ENCODE results near the gene NFKBIA. TPM values are rescaled to one million over a fixed set of nuclear protein-coding genes. Genes with fewer than 3 reads are reported as not detected.

The NFKBIA gene
- total and polyA plus RNA-seq, 4 donors: 39.3 to 90.7 (median 55.4) TPM

- Histone ChIP-seq H3K9me3 (ENCODE audit: control insufficient read depth, insufficient read depth, low read length) (no peaks in the 10 kb centered on the region), H3K36me3 (ENCODE audit: control insufficient read depth, insufficient read depth, low read length) (no peaks in the 10 kb centered on the region), H3K27ac (ENCODE audit: low read depth, low read length) (no peak overlapping the region), H3K27me3 (ENCODE audit: control insufficient read depth, insufficient read depth, low read length) (no peaks in the 10 kb centered on the region), H3K4me1 (ENCODE audit: control insufficient read depth, insufficient read depth, low read length) (no peaks in the 10 kb centered on the region), H3K4me3 (ENCODE audit: low read depth, low read length) (no peak overlapping the region)
- 92% methylated on average over 11 of the region's 11 CpGs for WGBS (ENCODE audit: insufficient coverage)
- DNase-seq (ENCODE audit: low read depth in 4 of 6, low spot score in 6 of 6): no peak
These were observed 10.1 kb downstream of the NFKBIA start for GRCh38 chr14:35394326-35395013.

- no peaks in the 10 kb centered on the region for H3K27me3 ChIP-seq (ENCODE audit: control insufficient read depth, insufficient read depth, low read length)
- WGBS (ENCODE audit: insufficient coverage): 74% methylated on average over 2 of the region's 2 CpGs
- no peak for DNase-seq (ENCODE audit: low read depth in 4 of 6, low spot score in 6 of 6)
- H3K4me1 ChIP-seq (ENCODE audit: control insufficient read depth, insufficient read depth, low read length): no peaks in the 10 kb centered on the region
- H3K9me3 ChIP-seq (ENCODE audit: control insufficient read depth, insufficient read depth, low read length): no peaks in the 10 kb centered on the region
- no peak overlapping the region for H3K4me3 ChIP-seq (ENCODE audit: low read depth, low read length)
- H3K27ac ChIP-seq (ENCODE audit: low read depth, low read length): no peak overlapping the region
- H3K36me3 ChIP-seq (ENCODE audit: control insufficient read depth, insufficient read depth, low read length): no peaks in the 10 kb centered on the region
These were observed 10.7 kb downstream of the NFKBIA start for GRCh38 chr14:35393826-35394225.

- DNase-seq (ENCODE audit: low read depth in 4 of 6, low spot score in 6 of 6): no peak
- H3K4me1 ChIP-seq (ENCODE audit: control insufficient read depth, insufficient read depth, low read length): no peaks in the 10 kb centered on the region
- no peaks in the 10 kb centered on the region for H3K36me3 ChIP-seq (ENCODE audit: control insufficient read depth, insufficient read depth, low read length)
- no peak overlapping the region for H3K27ac ChIP-seq (ENCODE audit: low read depth, low read length)
- 100% methylated on average over 1 of the region's 1 CpG for WGBS (ENCODE audit: insufficient coverage)
- H3K4me3 ChIP-seq (ENCODE audit: low read depth, low read length): no peak overlapping the region
- H3K9me3 ChIP-seq (ENCODE audit: control insufficient read depth, insufficient read depth, low read length): no peaks in the 10 kb centered on the region
- no peaks in the 10 kb centered on the region for H3K27me3 ChIP-seq (ENCODE audit: control insufficient read depth, insufficient read depth, low read length)
These were observed 12.4 kb downstream of the NFKBIA start for GRCh38 chr14:35392103-35392502.

GRCh38 chr14:35391388-35391710, 13.2 kb downstream of the NFKBIA start:
- Histone ChIP-seq H3K4me3 (ENCODE audit: low read depth, low read length) (no peak overlapping the region), H3K27me3 (ENCODE audit: control insufficient read depth, insufficient read depth, low read length) (no peaks in the 10 kb centered on the region), H3K36me3 (ENCODE audit: control insufficient read depth, insufficient read depth, low read length) (no peaks in the 10 kb centered on the region), H3K4me1 (ENCODE audit: control insufficient read depth, insufficient read depth, low read length) (no peaks in the 10 kb centered on the region), H3K27ac (ENCODE audit: low read depth, low read length) (no peak overlapping the region), H3K9me3 (ENCODE audit: control insufficient read depth, insufficient read depth, low read length) (no peaks in the 10 kb centered on the region)
- DNase-seq (ENCODE audit: low read depth in 4 of 6, low spot score in 6 of 6): no peak
- WGBS (ENCODE audit: insufficient coverage): 100% methylated on average over 3 of the region's 3 CpGs

- Histone ChIP-seq H3K36me3 (ENCODE audit: control insufficient read depth, insufficient read depth, low read length) (no peaks in the 10 kb centered on the region), H3K9me3 (ENCODE audit: control insufficient read depth, insufficient read depth, low read length) (no peaks in the 10 kb centered on the region), H3K27me3 (ENCODE audit: control insufficient read depth, insufficient read depth, low read length) (no peaks in the 10 kb centered on the region), H3K27ac (ENCODE audit: low read depth, low read length) (no peak overlapping the region), H3K4me1 (ENCODE audit: control insufficient read depth, insufficient read depth, low read length) (peaks cover 5% of the 10 kb centered on the region), H3K4me3 (ENCODE audit: low read depth, low read length) (no peak overlapping the region)
- DNase-seq (ENCODE audit: low read depth in 4 of 6, low spot score in 6 of 6): no peak
- WGBS (ENCODE audit: insufficient coverage): 77% methylated on average over 8 of the region's 9 CpGs
These were observed 13.8 kb downstream of the NFKBIA start for GRCh38 chr14:35390577-35391387.

- Histone ChIP-seq H3K27ac (ENCODE audit: low read depth, low read length) (no peak overlapping the region), H3K9me3 (ENCODE audit: control insufficient read depth, insufficient read depth, low read length) (no peaks in the 10 kb centered on the region), H3K36me3 (ENCODE audit: control insufficient read depth, insufficient read depth, low read length) (no peaks in the 10 kb centered on the region), H3K27me3 (ENCODE audit: control insufficient read depth, insufficient read depth, low read length) (no peaks in the 10 kb centered on the region), H3K4me3 (ENCODE audit: low read depth, low read length) (no peak overlapping the region), H3K4me1 (ENCODE audit: control insufficient read depth, insufficient read depth, low read length) (peaks cover 20% of the 10 kb centered on the region)
- DNase-seq (ENCODE audit: low read depth in 4 of 6, low spot score in 6 of 6): no peak
- 77% methylated on average over 3 of the region's 9 CpGs for WGBS (ENCODE audit: insufficient coverage)
These were observed 15.3 kb downstream of the NFKBIA start for GRCh38 chr14:35389315-35389667.

GRCh38 chr14:35388656-35389314, 15.8 kb downstream of the NFKBIA start:
- Histone ChIP-seq H3K27me3 (ENCODE audit: control insufficient read depth, insufficient read depth, low read length) (no peaks in the 10 kb centered on the region), H3K4me1 (ENCODE audit: control insufficient read depth, insufficient read depth, low read length) (peaks cover 25% of the 10 kb centered on the region), H3K36me3 (ENCODE audit: control insufficient read depth, insufficient read depth, low read length) (no peaks in the 10 kb centered on the region), H3K9me3 (ENCODE audit: control insufficient read depth, insufficient read depth, low read length) (no peaks in the 10 kb centered on the region), H3K27ac (ENCODE audit: low read depth, low read length) (no peak overlapping the region), H3K4me3 (ENCODE audit: low read depth, low read length) (no peak overlapping the region)
- WGBS (ENCODE audit: insufficient coverage): 91% methylated on average over 6 of the region's 14 CpGs
- DNase-seq (ENCODE audit: low read depth in 4 of 6, low spot score in 6 of 6): no peak

- Histone ChIP-seq H3K27me3 (ENCODE audit: control insufficient read depth, insufficient read depth, low read length) (no peaks in the 10 kb centered on the region), H3K9me3 (ENCODE audit: control insufficient read depth, insufficient read depth, low read length) (no peaks in the 10 kb centered on the region), H3K4me3 (ENCODE audit: low read depth, low read length) (no peak overlapping the region), H3K36me3 (ENCODE audit: control insufficient read depth, insufficient read depth, low read length) (no peaks in the 10 kb centered on the region), H3K27ac (ENCODE audit: low read depth, low read length) (no peak overlapping the region), H3K4me1 (ENCODE audit: control insufficient read depth, insufficient read depth, low read length) (peaks cover 28% of the 10 kb centered on the region)
- DNase-seq (ENCODE audit: low read depth in 4 of 6, low spot score in 6 of 6): no peak
- WGBS (ENCODE audit: insufficient coverage): 92% methylated on average over 10 of the region's 14 CpGs
These were observed 16.6 kb downstream of the NFKBIA start for GRCh38 chr14:35387713-35388579.

GRCh38 chr14:35387219-35387618, 17.3 kb downstream of the NFKBIA start:
- WGBS (ENCODE audit: insufficient coverage): 78% methylated on average over 5 of the region's 7 CpGs
- no peaks in the 10 kb centered on the region for H3K36me3 ChIP-seq (ENCODE audit: control insufficient read depth, insufficient read depth, low read length)
- no peak overlapping the region for H3K4me3 ChIP-seq (ENCODE audit: low read depth, low read length)
- DNase-seq (ENCODE audit: low read depth in 4 of 6, low spot score in 6 of 6): no peak
- H3K27ac ChIP-seq (ENCODE audit: low read depth, low read length): no peak overlapping the region
- no peaks in the 10 kb centered on the region for H3K9me3 ChIP-seq (ENCODE audit: control insufficient read depth, insufficient read depth, low read length)
- no peaks in the 10 kb centered on the region for H3K27me3 ChIP-seq (ENCODE audit: control insufficient read depth, insufficient read depth, low read length)
- H3K4me1 ChIP-seq (ENCODE audit: control insufficient read depth, insufficient read depth, low read length): peaks cover 28% of the 10 kb centered on the region

Data from spinal cord (tissue), 10 donors.